ENCODE results near the gene ART5. TPM values are rescaled to one million over a fixed set of nuclear protein-coding genes. Genes with fewer than 3 reads are reported as not detected.

The ART5 gene
- total and polyA plus RNA-seq, 5 donors from 2014 or later: not detected

- peaks cover 64% of the 10 kb centered on the region for H3K36me3 Mint-ChIP-seq
- peak overlapping the region in 1 of 3 donors; percentile 56 for H3K27ac Mint-ChIP-seq
Observed at GRCh38 chr11:3674189-3674588, 32.4 kb upstream of the ART5 start.

GRCh38 chr11:3671334-3672254 lies 29.8 kb upstream of the ART5 start, which contains the start of gene CHRNA10:
Gene CHRNA10, minus strand, starts transcription at chr11:3671384. Its CDS starts 72 bp downstream, at chr11:3671312.
- H3K27me3 ChIP-seq (ENCODE audit: control insufficient read depth, insufficient read depth, low read length): no peaks in the 10 kb centered on the region
- H3K27me3 Mint-ChIP-seq: no peaks in the 10 kb centered on the region
- no peaks in the 10 kb centered on the region for H3K9me3 Mint-ChIP-seq
- H3K4me1 ChIP-seq (ENCODE audit: control insufficient read depth, insufficient read depth, low read length, poor library complexity, severe bottlenecking): no peaks in the 10 kb centered on the region
- peak within 1 kb of the TSS; percentile 76 to 85 (median 77) for H3K27ac Mint-ChIP-seq
- H3K36me3 ChIP-seq (ENCODE audit: control insufficient read depth, insufficient read depth, low read length): peaks cover 60% of the 10 kb centered on the region
- no peak within 1 kb of the TSS for H3K27ac ChIP-seq (ENCODE audit: insufficient read depth, low read length, poor library complexity, severe bottlenecking)
- H3K4me1 Mint-ChIP-seq: no peaks in the 10 kb centered on the region
- ATAC-seq (ENCODE audit: low read depth in 2 of 2): no peak
- peak within 1 kb of the TSS in 1 of 4 donors; percentile 12 for H3K4me3 Mint-ChIP-seq
- peaks cover 62% of the 10 kb centered on the region for H3K36me3 Mint-ChIP-seq
- no peak within 1 kb of the TSS for H3K4me3 ChIP-seq (ENCODE audit: low read depth, low read length)
- no peaks in the 10 kb centered on the region for H3K9me3 ChIP-seq (ENCODE audit: control insufficient read depth in 2 of 2, low read length in 2 of 2)
- DNase-seq: no peak

More at GRCh38 chr11:3674189-3674588, 32.4 kb upstream of the ART5 start:
- ATAC-seq (ENCODE audit: low read depth in 2 of 2) (no peak), DNase-seq (no peak)
- no peak overlapping the region for H3K4me3 Mint-ChIP-seq
- H3K9me3 Mint-ChIP-seq: no peaks in the 10 kb centered on the region
- Histone ChIP-seq H3K27me3 (ENCODE audit: control insufficient read depth, insufficient read depth, low read length) (no peaks in the 10 kb centered on the region), H3K36me3 (ENCODE audit: control insufficient read depth, insufficient read depth, low read length) (peaks cover 80% of the 10 kb centered on the region), H3K4me3 (ENCODE audit: low read depth, low read length) (no peak overlapping the region), H3K9me3 (ENCODE audit: control insufficient read depth in 2 of 2, low read length in 2 of 2) (no peaks in the 10 kb centered on the region), H3K4me1 (ENCODE audit: control insufficient read depth, insufficient read depth, low read length, poor library complexity, severe bottlenecking) (no peaks in the 10 kb centered on the region), H3K27ac (ENCODE audit: insufficient read depth, low read length, poor library complexity, severe bottlenecking) (no peak overlapping the region)
- peaks cover 0 to 3% (median 0%) of the 10 kb centered on the region in 4 donors for H3K4me1 Mint-ChIP-seq
- no peaks in the 10 kb centered on the region for H3K27me3 Mint-ChIP-seq

GRCh38 chr11:3669742-3670183 lies 28.0 kb upstream of the ART5 start:
- Histone ChIP-seq H3K9me3 (ENCODE audit: control insufficient read depth in 2 of 2, low read length in 2 of 2) (no peaks in the 10 kb centered on the region), H3K4me1 (ENCODE audit: control insufficient read depth, insufficient read depth, low read length, poor library complexity, severe bottlenecking) (no peaks in the 10 kb centered on the region), H3K36me3 (ENCODE audit: control insufficient read depth, insufficient read depth, low read length) (peaks cover 53% of the 10 kb centered on the region), H3K4me3 (ENCODE audit: low read depth, low read length) (no peak overlapping the region), H3K27me3 (ENCODE audit: control insufficient read depth, insufficient read depth, low read length) (no peaks in the 10 kb centered on the region), H3K27ac (ENCODE audit: insufficient read depth, low read length, poor library complexity, severe bottlenecking) (no peak overlapping the region)
- Mint-ChIP-seq H3K36me3 (peaks cover 58% of the 10 kb centered on the region), H3K27me3 (no peaks in the 10 kb centered on the region), H3K4me1 (no peaks in the 10 kb centered on the region), H3K27ac (peak overlapping the region in 1 of 3 donors; percentile 62), H3K9me3 (no peaks in the 10 kb centered on the region), H3K4me3 (no peak overlapping the region)
- DNase-seq (no peak), ATAC-seq (ENCODE audit: low read depth in 2 of 2) (no peak)

- Histone ChIP-seq H3K27ac (ENCODE audit: insufficient read depth, low read length, poor library complexity, severe bottlenecking) (no peak overlapping the region), H3K36me3 (ENCODE audit: control insufficient read depth, insufficient read depth, low read length) (peaks cover 46% of the 10 kb centered on the region), H3K27me3 (ENCODE audit: control insufficient read depth, insufficient read depth, low read length) (no peaks in the 10 kb centered on the region), H3K4me1 (ENCODE audit: control insufficient read depth, insufficient read depth, low read length, poor library complexity, severe bottlenecking) (no peaks in the 10 kb centered on the region), H3K9me3 (ENCODE audit: control insufficient read depth in 2 of 2, low read length in 2 of 2) (no peaks in the 10 kb centered on the region), H3K4me3 (ENCODE audit: low read depth, low read length) (no peak overlapping the region)
- no peaks in the 10 kb centered on the region for H3K27me3 Mint-ChIP-seq
- DNase-seq (no peak), ATAC-seq (ENCODE audit: low read depth in 2 of 2) (no peak)
- H3K36me3 Mint-ChIP-seq: peaks cover 59% of the 10 kb centered on the region
- H3K4me1 Mint-ChIP-seq: no peaks in the 10 kb centered on the region
- no peak overlapping the region for H3K4me3 Mint-ChIP-seq
- H3K9me3 Mint-ChIP-seq: no peaks in the 10 kb centered on the region
- H3K27ac Mint-ChIP-seq: peak overlapping the region in 1 of 3 donors; percentile 62
Observed at GRCh38 chr11:3669128-3669527, 27.3 kb upstream of the ART5 start.

- Histone ChIP-seq H3K27me3 (ENCODE audit: control insufficient read depth, insufficient read depth, low read length) (no peaks in the 10 kb centered on the region), H3K9me3 (ENCODE audit: control insufficient read depth in 2 of 2, low read length in 2 of 2) (no peaks in the 10 kb centered on the region), H3K4me3 (ENCODE audit: low read depth, low read length) (no peak overlapping the region), H3K27ac (ENCODE audit: insufficient read depth, low read length, poor library complexity, severe bottlenecking) (no peak overlapping the region), H3K4me1 (ENCODE audit: control insufficient read depth, insufficient read depth, low read length, poor library complexity, severe bottlenecking) (no peaks in the 10 kb centered on the region), H3K36me3 (ENCODE audit: control insufficient read depth, insufficient read depth, low read length) (peaks cover 31% of the 10 kb centered on the region)
- no peaks in the 10 kb centered on the region for H3K27me3 Mint-ChIP-seq
- peaks cover 50% of the 10 kb centered on the region for H3K36me3 Mint-ChIP-seq
- no peaks in the 10 kb centered on the region for H3K9me3 Mint-ChIP-seq
- no peak overlapping the region for H3K27ac Mint-ChIP-seq
- H3K4me1 Mint-ChIP-seq: no peaks in the 10 kb centered on the region
- DNase-seq: no peak
- no peak overlapping the region for H3K4me3 Mint-ChIP-seq
- no peak for ATAC-seq (ENCODE audit: low read depth in 2 of 2)
Observed at GRCh38 chr11:3667149-3668035, 25.6 kb upstream of the ART5 start.

- peak overlapping the region in 1 of 3 donors; percentile 59 for H3K27ac Mint-ChIP-seq
- no peak overlapping the region for H3K4me3 ChIP-seq (ENCODE audit: low read depth, low read length)
- no peak overlapping the region for H3K27ac ChIP-seq (ENCODE audit: insufficient read depth, low read length, poor library complexity, severe bottlenecking)
- ATAC-seq (ENCODE audit: low read depth in 2 of 2): no peak
- H3K4me3 Mint-ChIP-seq: no peak overlapping the region
- H3K9me3 ChIP-seq (ENCODE audit: control insufficient read depth in 2 of 2, low read length in 2 of 2): no peaks in the 10 kb centered on the region
- H3K36me3 ChIP-seq (ENCODE audit: control insufficient read depth, insufficient read depth, low read length): peaks cover 24% of the 10 kb centered on the region
- H3K27me3 ChIP-seq (ENCODE audit: control insufficient read depth, insufficient read depth, low read length): no peaks in the 10 kb centered on the region
- no peaks in the 10 kb centered on the region for H3K4me1 Mint-ChIP-seq
- no peaks in the 10 kb centered on the region for H3K9me3 Mint-ChIP-seq
- peaks cover 48% of the 10 kb centered on the region for H3K36me3 Mint-ChIP-seq
- H3K27me3 Mint-ChIP-seq: no peaks in the 10 kb centered on the region
- DNase-seq: no peak
- no peaks in the 10 kb centered on the region for H3K4me1 ChIP-seq (ENCODE audit: control insufficient read depth, insufficient read depth, low read length, poor library complexity, severe bottlenecking)
Observed at GRCh38 chr11:3666023-3666530, 24.3 kb upstream of the ART5 start.

GRCh38 chr11:3665336-3666022 lies 23.7 kb upstream of the ART5 start:
- H3K27me3 ChIP-seq (ENCODE audit: control insufficient read depth, insufficient read depth, low read length): no peaks in the 10 kb centered on the region
- peaks cover 42% of the 10 kb centered on the region for H3K36me3 Mint-ChIP-seq
- H3K9me3 Mint-ChIP-seq: no peaks in the 10 kb centered on the region
- no peak overlapping the region for H3K27ac ChIP-seq (ENCODE audit: insufficient read depth, low read length, poor library complexity, severe bottlenecking)
- H3K4me1 Mint-ChIP-seq: no peaks in the 10 kb centered on the region
- ATAC-seq (ENCODE audit: low read depth in 2 of 2): no peak
- no peaks in the 10 kb centered on the region for H3K4me1 ChIP-seq (ENCODE audit: control insufficient read depth, insufficient read depth, low read length, poor library complexity, severe bottlenecking)
- no peaks in the 10 kb centered on the region for H3K27me3 Mint-ChIP-seq
- no peak for DNase-seq
- no peak overlapping the region for H3K4me3 Mint-ChIP-seq
- H3K4me3 ChIP-seq (ENCODE audit: low read depth, low read length): no peak overlapping the region
- H3K36me3 ChIP-seq (ENCODE audit: control insufficient read depth, insufficient read depth, low read length): peaks cover 22% of the 10 kb centered on the region
- no peaks in the 10 kb centered on the region for H3K9me3 ChIP-seq (ENCODE audit: control insufficient read depth in 2 of 2, low read length in 2 of 2)
- H3K27ac Mint-ChIP-seq: peak overlapping the region in 1 of 3 donors; percentile 59

Measured in CD4-positive, CD25-positive, alpha-beta regulatory T cell (primary cell).